ENCODE results near the gene FNDC3B. TPM values are rescaled to one million over a fixed set of nuclear protein-coding genes. Genes with fewer than 3 reads are reported as not detected.
A peak's percentile ranks its signal among the peaks of the same experiment; 100 is the strongest.

Gene FNDC3B
- polyA plus RNA-seq, 12 donors, result 35.7 to 87.3 (median 64.8) TPM; not detected in 1

GRCh38 chr3:172209333-172210321 is 170.2 kb downstream of the FNDC3B start:
- no peak for DNase-seq

GRCh38 chr3:172210355-172210754 is 171.0 kb downstream of the FNDC3B start:
- DNase-seq, result no peak

- no peak for DNase-seq
Observed at GRCh38 chr3:172211123-172211522, 171.7 kb downstream of the FNDC3B start.

GRCh38 chr3:172213200-172213599 is 173.8 kb downstream of the FNDC3B start:
- no peak for DNase-seq

GRCh38 chr3:172213904-172214303 is 174.5 kb downstream of the FNDC3B start:
- no peak for DNase-seq

GRCh38 chr3:172216267-172216666 is 176.9 kb downstream of the FNDC3B start:
- no peak for DNase-seq

GRCh38 chr3:172216911-172217310 is 177.5 kb downstream of the FNDC3B start:
- no peak for DNase-seq

GRCh38 chr3:172217877-172218276 is 178.5 kb downstream of the FNDC3B start:
- no peak for DNase-seq

- no peak for DNase-seq
Observed at GRCh38 chr3:172218350-172219323, 179.3 kb downstream of the FNDC3B start.

- DNase-seq, result no peak
Observed at GRCh38 chr3:172219750-172220149, 180.4 kb downstream of the FNDC3B start.

GRCh38 chr3:172221547-172221946 is 182.2 kb downstream of the FNDC3B start:
- no peak for DNase-seq

- no peak for DNase-seq
Observed at GRCh38 chr3:172222478-172223071, 183.2 kb downstream of the FNDC3B start.

- no peak for DNase-seq
Observed at GRCh38 chr3:172223870-172224269, 184.5 kb downstream of the FNDC3B start.

GRCh38 chr3:172224560-172225214 is 185.3 kb downstream of the FNDC3B start:
- DNase-seq, result no peak

GRCh38 chr3:172225215-172225707 is 185.9 kb downstream of the FNDC3B start:
- no peak for DNase-seq

GRCh38 chr3:172226831-172227230 is 187.5 kb downstream of the FNDC3B start:
- no peak for DNase-seq

- peak; percentile 59 for DNase-seq
Observed at GRCh38 chr3:172227340-172228035, 188.1 kb downstream of the FNDC3B start.

- DNase-seq, result peak; percentile 64
Observed at GRCh38 chr3:172228036-172228415, 188.6 kb downstream of the FNDC3B start.

- no peak for DNase-seq
Observed at GRCh38 chr3:172229462-172229861, 190.1 kb downstream of the FNDC3B start.

- DNase-seq, result no peak
Observed at GRCh38 chr3:172231318-172231901, 192.0 kb downstream of the FNDC3B start.
